Stimulated activated CD4-positive, alpha-beta T cell treated with anti-CD3 and anti-CD28 coated beads, Interleukin-4, amount 100 ng/mL, for 1 hour (primary cell): ENCODE data around the gene RPGR.

Experiments
- DNase-seq: peaks from one replicate; pipeline ENCODE4 v3.0.0-alpha.2; 2020

Gene RPGR

GRCh38 chrX:38327007-38327774, at the start of gene RPGR:
Gene RPGR (minus strand): TSS chrX:38327509. CDS start chrX:38327367, 142 bp downstream.
- peak; percentile 89 for DNase-seq

- DNase-seq: no peak
These were observed 49.4 kb upstream of the RPGR start for GRCh38 chrX:38376747-38377146.

- DNase-seq: no peak
These were observed 48.6 kb upstream of the RPGR start for GRCh38 chrX:38375891-38376290.

- DNase-seq: no peak
These were observed 47.1 kb upstream of the RPGR start for GRCh38 chrX:38374431-38374830.

GRCh38 chrX:38371641-38372040, 44.3 kb upstream of the RPGR start:
- DNase-seq: no peak

- DNase-seq: no peak
These were observed 41.5 kb upstream of the RPGR start for GRCh38 chrX:38368774-38369173.

GRCh38 chrX:38365954-38366353, 38.6 kb upstream of the RPGR start:
- DNase-seq: no peak

GRCh38 chrX:38363046-38363445, 35.7 kb upstream of the RPGR start:
- no peak for DNase-seq

GRCh38 chrX:38357747-38358673, 30.7 kb upstream of the RPGR start:
- no peak for DNase-seq

GRCh38 chrX:38356401-38356800, 29.1 kb upstream of the RPGR start:
- DNase-seq: no peak

- no peak for DNase-seq
These were observed 25.1 kb upstream of the RPGR start, which contains the start of gene OTC for GRCh38 chrX:38352362-38352761. Gene OTC (plus strand): TSS chrX:38352604. CDS start chrX:38352697, 93 bp downstream.

- no peak for DNase-seq
These were observed 24.0 kb upstream of the RPGR start for GRCh38 chrX:38351346-38351745.

- no peak for DNase-seq
These were observed 19.8 kb upstream of the RPGR start for GRCh38 chrX:38347136-38347535.

- no peak for DNase-seq
These were observed 18.8 kb upstream of the RPGR start for GRCh38 chrX:38346150-38346549.

- no peak for DNase-seq
These were observed 15.8 kb upstream of the RPGR start for GRCh38 chrX:38342853-38343778.

GRCh38 chrX:38341442-38341841, 14.1 kb upstream of the RPGR start:
- no peak for DNase-seq

GRCh38 chrX:38336538-38337240, 9.4 kb upstream of the RPGR start:
- no peak for DNase-seq

- no peak for DNase-seq
These were observed 8.1 kb upstream of the RPGR start for GRCh38 chrX:38335382-38335781.

- no peak for DNase-seq
These were observed 5.2 kb upstream of the RPGR start for GRCh38 chrX:38332505-38332904.

- no peak for DNase-seq
These were observed 419 bp upstream of the RPGR start for GRCh38 chrX:38327775-38328081.

GRCh38 chrX:38326086-38326485, 1.2 kb downstream of the RPGR start:
- no peak for DNase-seq

- DNase-seq: no peak
These were observed 6.5 kb downstream of the RPGR start for GRCh38 chrX:38320819-38321218.
